Activated naive CD8-positive, alpha-beta T cell (primary cell): Measurements from ENCODE around the gene CWH43.
"Not testable (repeated sequence)": the region's sequence is repeated elsewhere in the genome, so short reads cannot be mapped to it uniquely, and the experiment has no call there.

Experiments
- H3K27ac Mint-ChIP-seq: one replicate; pipeline ENCODE4 v1.8.0; 2021; ENCODE audit warnings: mixed read lengths
- H3K27me3 Mint-ChIP-seq: one replicate; pipeline ENCODE4 v1.8.0; 2021; ENCODE audit warnings: mixed read lengths
- H3K36me3 Mint-ChIP-seq: one replicate; pipeline ENCODE4 v1.8.0; 2021; ENCODE audit warnings: mixed read lengths
- H3K4me1 Mint-ChIP-seq: one replicate; pipeline ENCODE4 v1.8.0; 2021; ENCODE audit warnings: low read depth, mixed read lengths
- H3K4me3 Mint-ChIP-seq: one replicate; pipeline ENCODE4 v1.8.0; 2021; ENCODE audit warnings: mild to moderate bottlenecking, mixed read lengths
- H3K9me3 Mint-ChIP-seq: one replicate; pipeline ENCODE4 v1.8.0; 2021; ENCODE audit warnings: low read depth, mixed read lengths

The CWH43 gene

DNA sequence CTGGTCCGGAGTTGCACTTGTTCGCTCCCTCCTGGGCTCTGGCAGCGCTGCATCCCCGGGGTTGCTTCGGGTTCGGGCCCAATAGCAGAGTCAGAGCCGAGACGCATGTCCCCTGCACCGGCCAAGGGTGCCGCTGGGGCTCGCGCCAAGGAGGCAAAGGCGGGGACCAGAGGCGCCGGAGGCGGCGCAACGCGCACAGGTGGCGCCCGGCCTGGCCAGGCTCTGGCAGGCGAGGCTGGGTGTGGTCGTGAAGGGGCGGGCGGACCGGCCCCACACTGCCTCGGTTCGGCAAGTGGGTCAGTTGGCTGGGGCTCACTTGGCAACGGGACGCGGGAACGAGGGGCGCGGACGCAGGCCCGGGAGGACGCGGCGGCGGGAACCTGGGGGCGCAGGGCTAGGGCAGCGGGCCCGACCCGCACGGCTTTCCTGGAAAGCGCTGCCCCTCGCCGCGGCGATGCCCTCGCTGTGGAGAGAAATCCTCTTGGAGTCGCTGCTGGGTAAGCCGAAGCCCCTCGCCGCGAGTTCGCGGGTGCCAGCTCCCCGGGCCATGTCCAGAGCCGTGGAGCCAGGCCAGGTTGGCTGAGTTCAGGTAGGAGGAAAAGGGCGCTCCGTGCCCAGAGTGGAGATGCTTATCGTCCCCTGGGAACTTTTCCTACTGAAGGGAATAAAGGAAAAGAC is at the start of gene CWH43:
CWH43 (plus strand) TSS at position 300 of the 678 bp plus-strand sequence; CDS start at position 455, 155 bp downstream.
- H3K4me3 Mint-ChIP-seq, result no peak within 1 kb of the TSS
- no peaks in the 10 kb centered on the region for H3K36me3 Mint-ChIP-seq
- peaks cover 9% of the 10 kb centered on the region for H3K9me3 Mint-ChIP-seq
- no peaks in the 10 kb centered on the region for H3K4me1 Mint-ChIP-seq
- H3K27ac Mint-ChIP-seq, result no peak within 1 kb of the TSS
- peaks cover 43% of the 10 kb centered on the region for H3K27me3 Mint-ChIP-seq

DNA sequence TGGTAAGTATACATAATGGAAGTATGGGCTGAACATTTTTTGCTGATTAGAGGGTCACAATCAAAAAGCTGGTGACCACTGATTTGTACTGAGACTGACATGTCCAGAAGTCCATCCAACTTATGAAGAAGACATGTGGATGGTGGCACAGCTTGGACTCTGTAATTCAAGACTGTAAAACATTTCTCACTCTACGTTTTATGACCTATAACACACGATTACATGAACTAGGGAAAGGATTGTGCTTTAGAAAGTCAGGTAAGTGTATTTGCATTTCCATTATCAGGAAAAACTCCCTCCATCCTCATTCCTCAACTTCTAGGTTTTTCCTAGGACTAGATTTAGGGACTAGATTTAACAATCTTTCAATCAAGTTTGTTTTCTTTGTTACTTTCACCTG is 49.0 kb upstream of the CWH43 start:
- peaks cover 2% of the 10 kb centered on the region for H3K36me3 Mint-ChIP-seq
- H3K4me1 Mint-ChIP-seq, result peaks cover 4% of the 10 kb centered on the region
- no peak overlapping the region for H3K27ac Mint-ChIP-seq
- peaks cover 4% of the 10 kb centered on the region for H3K9me3 Mint-ChIP-seq
- H3K27me3 Mint-ChIP-seq, result no peaks in the 10 kb centered on the region
- H3K4me3 Mint-ChIP-seq, result no peak overlapping the region

DNA sequence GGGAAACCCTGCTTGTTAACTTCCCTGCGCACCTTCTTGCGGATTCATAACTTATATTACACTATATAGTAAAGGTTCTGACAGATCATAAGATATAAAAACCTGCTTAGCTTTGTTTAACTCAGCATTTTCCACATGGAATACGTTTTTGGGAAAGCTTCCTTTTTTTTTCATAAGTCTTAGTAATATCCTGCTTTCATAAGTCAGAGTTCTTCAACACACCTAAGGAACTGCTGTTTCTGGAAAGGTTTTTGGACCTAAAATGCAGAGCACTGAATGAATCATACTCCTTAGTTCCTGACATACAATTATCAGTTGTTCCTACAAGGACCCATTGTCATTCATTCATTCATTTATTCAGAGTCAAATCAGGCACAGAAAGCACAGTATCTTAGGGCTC is 47.2 kb upstream of the CWH43 start:
- H3K36me3 Mint-ChIP-seq, result peaks cover 2% of the 10 kb centered on the region
- H3K9me3 Mint-ChIP-seq, result peaks cover 4% of the 10 kb centered on the region
- H3K27ac Mint-ChIP-seq, result no peak overlapping the region
- H3K4me3 Mint-ChIP-seq, result no peak overlapping the region
- no peaks in the 10 kb centered on the region for H3K27me3 Mint-ChIP-seq
- H3K4me1 Mint-ChIP-seq, result peaks cover 9% of the 10 kb centered on the region

DNA sequence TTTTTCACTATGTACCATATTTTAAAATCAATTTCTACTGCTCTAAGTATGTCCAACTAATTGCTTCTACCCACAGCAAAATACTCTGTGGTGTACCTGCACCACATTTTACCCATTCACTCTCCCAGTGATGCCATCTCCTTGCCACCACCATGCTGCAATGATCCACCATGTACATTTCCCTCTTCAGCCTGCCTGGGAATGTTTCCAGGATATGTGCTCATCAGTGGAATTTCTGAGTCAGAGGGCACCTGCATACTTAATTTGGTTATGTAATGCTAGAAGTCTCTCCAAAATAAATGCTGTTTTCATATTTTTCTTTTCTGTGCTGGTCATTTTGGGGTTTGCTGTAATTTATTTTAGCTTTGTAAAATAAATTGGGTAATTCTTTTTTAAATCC is 46.3 kb upstream of the CWH43 start:
- Mint-ChIP-seq H3K27me3 (no peaks in the 10 kb centered on the region), H3K36me3 (peaks cover 2% of the 10 kb centered on the region), H3K9me3 (peaks cover 4% of the 10 kb centered on the region), H3K27ac (no peak overlapping the region), H3K4me3 (no peak overlapping the region), H3K4me1 (peaks cover 17% of the 10 kb centered on the region)

DNA sequence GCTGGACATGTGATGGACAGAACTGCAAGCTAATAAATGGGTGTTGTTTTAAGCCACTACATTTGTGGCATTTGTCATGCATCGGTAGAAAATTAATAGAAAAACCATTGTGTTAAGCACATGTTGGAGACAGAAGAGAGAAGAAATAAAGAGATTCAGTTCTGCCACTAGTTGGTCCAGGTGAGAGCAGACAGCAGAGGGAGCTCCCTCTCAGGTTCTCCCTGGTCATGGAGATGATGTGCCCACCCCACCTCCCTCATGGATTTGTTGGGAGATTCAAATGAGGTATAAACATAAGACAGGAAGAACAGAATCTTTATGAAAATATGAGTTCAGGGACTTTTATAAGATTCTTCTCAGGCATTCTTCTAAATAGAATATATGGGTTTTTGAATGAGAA is 42.7 kb upstream of the CWH43 start:
- Mint-ChIP-seq H3K27ac (no peak overlapping the region), H3K9me3 (no peaks in the 10 kb centered on the region), H3K36me3 (no peaks in the 10 kb centered on the region), H3K4me1 (peaks cover 30% of the 10 kb centered on the region), H3K27me3 (no peaks in the 10 kb centered on the region), H3K4me3 (no peak overlapping the region)

DNA sequence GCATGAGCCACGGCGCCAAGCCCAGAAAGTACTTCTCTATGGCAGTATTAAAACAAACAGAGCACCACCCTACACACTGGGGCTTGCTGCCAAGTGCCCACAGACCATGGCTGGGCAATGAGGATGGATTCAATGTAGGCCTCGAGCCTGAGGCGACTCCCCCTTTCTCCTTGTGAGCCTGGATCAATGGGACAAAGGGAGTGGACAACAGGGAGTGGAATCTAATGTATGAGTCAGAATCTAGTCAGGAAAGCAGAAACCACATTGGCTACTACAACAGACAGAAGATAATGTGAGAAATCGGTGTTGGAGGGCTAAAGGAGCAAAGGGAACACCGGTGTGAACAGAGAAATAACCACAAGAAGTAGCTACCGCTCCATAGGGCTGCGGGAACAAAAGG is 41.8 kb upstream of the CWH43 start:
- peaks cover 32% of the 10 kb centered on the region for H3K4me1 Mint-ChIP-seq
- no peak overlapping the region for H3K27ac Mint-ChIP-seq
- no peaks in the 10 kb centered on the region for H3K36me3 Mint-ChIP-seq
- H3K9me3 Mint-ChIP-seq, result no peaks in the 10 kb centered on the region
- H3K27me3 Mint-ChIP-seq, result no peaks in the 10 kb centered on the region
- H3K4me3 Mint-ChIP-seq, result no peak overlapping the region

DNA sequence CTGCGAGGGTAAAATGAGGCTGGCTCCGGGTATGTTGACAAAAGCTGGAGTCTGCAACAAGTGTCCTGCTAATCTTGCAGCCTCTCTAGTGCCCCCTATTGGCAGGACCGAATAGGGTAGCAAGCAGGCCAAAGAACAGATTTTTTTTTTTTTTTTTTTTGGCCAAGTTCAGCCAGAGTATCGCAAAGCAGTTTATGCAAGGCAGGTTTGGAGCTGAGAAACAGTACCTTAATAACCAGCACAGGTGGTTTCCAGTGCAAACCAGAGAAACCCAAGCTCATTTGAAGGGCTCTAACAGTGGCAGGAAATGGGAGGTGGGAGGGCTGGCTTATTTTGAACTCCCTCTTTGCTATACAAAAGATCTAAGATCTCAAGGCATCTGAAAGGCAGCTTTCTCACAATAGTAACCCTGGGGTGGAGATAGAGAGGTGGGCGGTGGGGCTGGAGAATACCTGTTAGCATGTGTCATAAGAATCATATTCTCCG is 41.3 kb upstream of the CWH43 start:
- Mint-ChIP-seq H3K4me3 (no peak overlapping the region), H3K27ac (no peak overlapping the region), H3K27me3 (no peaks in the 10 kb centered on the region), H3K36me3 (no peaks in the 10 kb centered on the region), H3K4me1 (peaks cover 32% of the 10 kb centered on the region), H3K9me3 (no peaks in the 10 kb centered on the region)

DNA sequence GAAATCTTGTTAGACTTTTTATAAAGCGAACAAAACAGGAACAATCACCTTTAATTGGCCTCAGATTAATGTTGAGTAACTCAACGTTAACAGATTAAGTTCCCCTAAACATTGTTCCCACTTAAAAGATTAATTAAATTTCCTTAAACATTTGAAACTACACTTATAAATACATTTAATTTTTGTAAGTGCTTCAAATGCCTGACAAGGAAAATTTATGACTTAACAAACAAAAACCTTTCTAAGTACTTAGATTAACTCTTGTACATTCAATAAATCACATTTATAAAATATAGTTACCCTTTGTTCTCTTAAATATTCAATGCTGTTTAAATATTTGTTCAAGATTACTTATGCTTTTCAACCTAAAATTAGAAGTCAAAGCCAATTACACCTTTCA is 40.1 kb upstream of the CWH43 start:
- Mint-ChIP-seq H3K4me1 (peaks cover 32% of the 10 kb centered on the region), H3K27me3 (no peaks in the 10 kb centered on the region), H3K9me3 (no peaks in the 10 kb centered on the region), H3K4me3 (no peak overlapping the region), H3K36me3 (no peaks in the 10 kb centered on the region), H3K27ac (no peak overlapping the region)

DNA sequence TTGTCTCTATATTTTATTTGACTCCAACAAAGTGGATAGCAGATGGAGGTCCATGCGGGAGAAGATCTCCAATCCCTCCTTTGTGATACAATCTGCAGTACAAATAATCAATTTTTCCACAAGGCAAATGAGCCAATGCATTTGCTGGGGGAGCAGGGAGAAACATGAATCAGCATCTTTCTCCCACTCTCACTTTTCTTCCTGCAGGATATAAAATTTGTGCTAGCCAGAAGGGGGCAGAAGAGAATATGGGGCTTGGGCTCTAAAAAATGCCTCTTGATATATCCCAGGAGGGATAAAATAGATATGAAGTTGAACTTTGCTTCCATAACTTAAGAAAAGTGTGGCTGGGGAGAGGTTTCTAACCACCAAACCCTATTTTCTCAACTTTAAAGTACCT is 38.3 kb upstream of the CWH43 start:
- H3K9me3 Mint-ChIP-seq, result no peaks in the 10 kb centered on the region
- no peaks in the 10 kb centered on the region for H3K36me3 Mint-ChIP-seq
- H3K27me3 Mint-ChIP-seq, result no peaks in the 10 kb centered on the region
- peaks cover 28% of the 10 kb centered on the region for H3K4me1 Mint-ChIP-seq
- no peak overlapping the region for H3K4me3 Mint-ChIP-seq
- H3K27ac Mint-ChIP-seq, result no peak overlapping the region

DNA sequence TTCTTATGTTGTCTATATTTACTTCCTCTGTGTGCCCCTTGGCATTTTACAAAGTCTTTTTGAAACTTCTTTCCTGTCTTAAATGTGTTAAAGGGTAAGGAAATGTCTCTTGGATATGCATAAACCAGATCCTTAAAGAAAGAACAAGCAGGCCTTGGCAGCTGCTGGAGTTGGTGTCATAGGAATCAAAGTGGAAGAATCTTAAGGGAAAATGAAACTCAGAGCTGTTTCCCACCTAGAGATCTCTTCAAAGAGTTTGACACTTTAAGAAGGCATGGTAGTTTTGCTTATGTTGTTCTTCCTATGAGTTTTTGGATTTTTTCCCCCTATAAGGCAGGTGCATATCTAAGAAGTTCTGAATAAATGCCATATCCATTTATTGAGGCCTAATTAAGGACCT is 37.0 kb upstream of the CWH43 start:
- H3K9me3 Mint-ChIP-seq, result no peaks in the 10 kb centered on the region
- H3K36me3 Mint-ChIP-seq, result no peaks in the 10 kb centered on the region
- no peaks in the 10 kb centered on the region for H3K27me3 Mint-ChIP-seq
- no peak overlapping the region for H3K4me3 Mint-ChIP-seq
- H3K27ac Mint-ChIP-seq, result no peak overlapping the region
- H3K4me1 Mint-ChIP-seq, result peaks cover 22% of the 10 kb centered on the region

DNA sequence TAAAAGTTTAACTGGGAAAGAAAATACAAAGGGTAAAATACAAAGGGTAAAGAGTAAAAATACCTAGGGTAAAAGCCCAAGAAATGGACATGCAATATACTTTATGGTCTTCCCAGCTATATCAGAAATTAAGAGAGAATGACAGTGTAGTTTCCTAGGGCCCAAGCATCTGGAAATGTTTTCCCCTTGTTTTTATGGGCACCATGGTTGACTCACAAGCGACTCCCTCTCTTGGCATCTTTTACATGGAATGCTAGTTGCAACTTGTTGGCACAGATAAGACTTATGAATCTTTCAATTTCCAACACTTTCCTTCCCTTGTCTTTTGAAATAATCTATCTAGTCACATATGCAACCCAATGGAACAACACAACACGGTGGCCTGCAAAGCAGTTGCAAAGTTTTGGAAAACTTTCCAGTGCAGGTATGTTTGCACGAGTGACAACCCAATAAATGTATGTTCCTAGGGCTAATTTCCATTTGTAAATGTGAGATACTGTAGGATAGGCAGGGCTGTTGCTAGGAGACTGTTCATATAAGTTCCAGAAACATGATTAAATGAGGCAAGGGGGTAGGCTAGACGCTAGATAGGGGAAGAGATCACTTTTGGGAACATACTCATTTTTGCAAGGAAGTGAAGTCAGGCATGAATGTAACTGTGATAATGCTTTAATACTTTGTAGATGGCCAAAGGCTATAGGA is 36.4 kb upstream of the CWH43 start:
- Mint-ChIP-seq H3K4me3 (no peak overlapping the region), H3K4me1 (peaks cover 16% of the 10 kb centered on the region), H3K27me3 (no peaks in the 10 kb centered on the region), H3K36me3 (no peaks in the 10 kb centered on the region), H3K27ac (no peak overlapping the region), H3K9me3 (no peaks in the 10 kb centered on the region)

DNA sequence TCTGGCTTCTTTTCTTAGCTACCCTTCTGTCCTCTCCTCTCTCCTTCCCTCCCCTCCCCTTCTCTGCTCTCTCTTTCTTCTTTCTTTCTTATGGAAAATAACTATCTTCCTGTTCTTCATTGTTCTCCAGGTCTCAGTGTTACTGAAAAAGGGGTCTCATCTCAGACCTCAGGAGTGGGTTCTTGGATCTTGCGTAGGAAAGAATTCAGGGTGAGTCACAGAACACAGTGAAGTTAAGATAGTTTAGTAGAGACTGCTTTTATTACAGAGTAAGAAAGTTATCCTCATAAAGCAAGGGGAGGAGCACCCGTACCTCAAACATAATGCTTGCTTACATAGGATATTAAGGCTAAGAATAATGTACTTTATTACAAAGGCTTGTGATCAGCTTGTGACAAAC is 31.8 kb upstream of the CWH43 start:
- no peaks in the 10 kb centered on the region for H3K9me3 Mint-ChIP-seq

DNA sequence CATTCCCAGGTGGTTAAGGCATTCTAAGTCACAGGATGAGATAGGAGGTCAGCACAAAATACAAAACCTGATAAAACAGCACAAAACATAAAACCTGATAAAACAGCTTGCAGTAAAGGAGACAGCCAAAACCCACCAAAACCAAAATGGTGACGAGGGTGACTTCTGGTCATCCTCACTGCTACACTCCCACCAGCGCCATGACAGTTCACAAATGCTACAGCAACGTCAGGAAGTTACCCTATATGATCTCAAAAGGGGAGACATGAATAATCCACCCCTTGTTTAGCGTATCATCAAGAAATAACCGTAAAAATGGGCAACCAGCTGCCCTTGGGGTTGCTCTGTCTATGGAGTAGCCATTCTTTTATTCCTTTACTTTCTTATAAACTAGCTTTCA is 28.7 kb upstream of the CWH43 start:
- not testable (repeated sequence) for H3K36me3 Mint-ChIP-seq, H3K27me3 Mint-ChIP-seq, H3K9me3 Mint-ChIP-seq, H3K4me1 Mint-ChIP-seq, H3K27ac Mint-ChIP-seq, H3K4me3 Mint-ChIP-seq

More for the DNA sequence above, 31.8 kb upstream of the CWH43 start:
- no peak overlapping the region for H3K4me3 Mint-ChIP-seq
- H3K4me1 Mint-ChIP-seq, result peaks cover 4% of the 10 kb centered on the region
- no peak overlapping the region for H3K27ac Mint-ChIP-seq
- H3K27me3 Mint-ChIP-seq, result no peaks in the 10 kb centered on the region
- no peaks in the 10 kb centered on the region for H3K36me3 Mint-ChIP-seq

DNA sequence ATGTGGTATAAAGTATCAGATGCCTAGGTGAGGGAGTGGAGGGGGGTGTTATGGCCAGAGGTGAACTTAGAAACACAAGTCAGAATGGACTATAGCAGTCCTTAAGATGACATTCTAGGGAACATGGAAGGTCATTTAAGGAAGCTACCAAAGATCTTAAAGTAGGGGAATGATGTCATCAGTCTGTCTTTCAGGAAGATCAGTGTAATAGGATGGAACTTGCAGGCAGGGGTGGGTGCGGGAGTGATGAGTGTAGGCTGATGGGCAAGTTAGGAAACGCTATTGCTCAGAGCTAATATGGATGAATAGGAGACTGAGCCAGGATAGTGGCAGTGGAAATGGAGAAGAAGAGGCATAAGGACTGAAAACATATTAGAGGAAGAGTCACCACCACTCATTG is 27.5 kb upstream of the CWH43 start:
- no peak overlapping the region for H3K27ac Mint-ChIP-seq
- H3K27me3 Mint-ChIP-seq, result no peaks in the 10 kb centered on the region
- peaks cover 4% of the 10 kb centered on the region for H3K4me1 Mint-ChIP-seq
- no peaks in the 10 kb centered on the region for H3K36me3 Mint-ChIP-seq
- no peaks in the 10 kb centered on the region for H3K9me3 Mint-ChIP-seq
- H3K4me3 Mint-ChIP-seq, result no peak overlapping the region

DNA sequence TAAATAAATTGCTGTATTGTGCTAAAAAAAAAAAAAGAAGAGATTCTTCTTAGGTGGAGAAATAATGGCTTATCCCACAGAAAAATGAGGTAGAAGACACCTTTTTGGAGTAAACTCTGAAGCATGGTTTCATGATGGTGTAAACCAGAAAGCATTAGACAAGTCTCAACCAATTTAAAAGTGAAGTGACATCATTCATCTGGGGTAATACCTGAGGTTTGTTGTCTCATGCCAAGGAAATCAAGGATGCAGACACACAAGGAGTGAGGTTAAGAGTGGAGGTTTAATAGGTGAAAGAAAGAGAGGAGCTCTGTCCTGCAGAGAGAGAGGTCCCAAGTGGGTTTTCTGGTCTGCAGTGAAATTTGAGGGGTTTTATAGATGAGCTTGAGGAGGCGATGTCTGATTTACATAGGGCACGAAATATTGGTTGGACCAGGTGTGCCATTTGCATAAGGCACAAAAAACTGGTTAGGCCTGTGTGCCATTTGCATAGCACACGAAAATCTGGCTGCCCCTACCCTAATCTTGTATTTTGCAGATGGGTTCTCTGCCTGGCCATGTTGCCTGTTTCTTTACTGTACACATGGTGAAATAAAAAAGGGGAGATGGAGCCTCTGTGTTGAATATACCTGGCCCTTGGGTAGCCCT is 25.0 kb upstream of the CWH43 start:
- no peaks in the 10 kb centered on the region for H3K36me3 Mint-ChIP-seq
- no peak overlapping the region for H3K4me3 Mint-ChIP-seq
- H3K27ac Mint-ChIP-seq, result no peak overlapping the region

More for the DNA sequence above, 25.0 kb upstream of the CWH43 start:
- Mint-ChIP-seq H3K27me3 (no peaks in the 10 kb centered on the region), H3K9me3 (no peaks in the 10 kb centered on the region), H3K4me1 (peaks cover 4% of the 10 kb centered on the region)
